GM18858 (cell line): ENCODE measurements around the gene KRTAP3-3.
"Not testable (repeated sequence)": the region's sequence is repeated elsewhere in the genome, so short reads cannot be mapped to it uniquely, and the experiment has no call there.

Experiments
- ATAC-seq: cut with Tn5 transposase; IDR thresholded peaks from one replicate; pipeline ENCODE4 v1.9.1; 2021; ENCODE audit not compliant: unreplicated experiment

The KRTAP3-3 gene

DNA sequence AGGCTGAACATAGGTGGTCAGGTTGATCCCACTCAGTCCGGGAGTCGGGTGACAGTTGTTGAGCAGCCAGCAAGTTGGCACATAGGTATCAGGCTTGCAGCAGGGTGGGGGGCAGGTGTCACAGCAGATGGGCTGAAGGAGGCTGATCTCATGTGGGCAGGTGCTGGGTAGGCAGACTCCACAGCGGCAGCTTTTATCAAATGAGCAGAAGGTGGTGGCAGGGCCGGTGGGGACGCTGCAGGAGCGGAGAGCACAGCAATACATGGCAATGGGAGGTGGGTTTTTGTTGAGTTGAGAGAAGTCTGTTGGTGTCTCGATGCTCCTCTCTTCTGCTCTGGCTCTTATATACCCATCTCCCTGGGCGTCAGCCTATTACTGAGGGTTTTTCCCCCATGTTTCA is 14.8 kb upstream of the KRTAP3-3 start, which contains the start of gene KRTAP3-1:
Gene KRTAP3-1 (minus strand): TSS at position 318 of the 400 bp plus-strand sequence. CDS start 54 bp downstream, at position 264.
- no peak for ATAC-seq

DNA sequence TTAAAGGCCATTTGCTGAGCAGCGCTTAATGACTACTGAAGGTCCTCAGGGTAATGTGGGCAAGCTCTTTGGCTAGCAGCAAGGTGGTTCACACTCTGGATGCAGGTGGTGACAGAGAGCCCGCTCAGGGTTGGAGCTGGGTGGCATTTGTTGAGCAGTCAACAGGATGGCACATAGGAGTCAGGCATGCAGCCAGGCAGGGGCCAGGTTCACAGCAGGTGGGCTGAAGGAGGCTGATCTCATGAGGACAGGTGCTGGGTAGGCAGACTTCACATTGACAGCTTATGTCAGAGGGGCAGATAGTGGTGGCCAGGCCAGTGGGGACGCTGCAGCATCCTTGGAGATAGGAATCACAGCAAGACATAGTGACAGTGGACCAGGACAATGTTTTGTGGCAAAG is 10.4 kb upstream of the KRTAP3-3 start:
- ATAC-seq = no peak

DNA sequence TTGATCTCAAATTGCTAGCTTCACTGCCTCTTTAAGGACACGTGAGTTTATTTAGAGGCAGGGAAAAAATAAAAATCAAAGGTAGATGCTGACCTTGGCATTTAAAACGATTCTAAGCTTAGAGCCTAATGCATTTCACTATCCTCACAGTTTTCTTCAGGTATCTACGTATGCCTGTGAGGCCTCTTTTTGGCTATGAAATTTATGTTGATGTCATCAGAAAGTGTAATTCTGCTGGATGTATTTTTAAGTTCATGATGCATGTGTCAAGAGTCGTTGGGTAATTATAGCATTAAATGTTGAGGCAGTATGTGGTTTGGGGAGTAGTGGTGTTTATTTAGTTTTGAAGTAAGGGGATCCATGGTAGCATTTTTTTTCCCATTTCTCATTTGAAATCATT is 10.0 kb upstream of the KRTAP3-3 start:
- ATAC-seq = no peak

DNA sequence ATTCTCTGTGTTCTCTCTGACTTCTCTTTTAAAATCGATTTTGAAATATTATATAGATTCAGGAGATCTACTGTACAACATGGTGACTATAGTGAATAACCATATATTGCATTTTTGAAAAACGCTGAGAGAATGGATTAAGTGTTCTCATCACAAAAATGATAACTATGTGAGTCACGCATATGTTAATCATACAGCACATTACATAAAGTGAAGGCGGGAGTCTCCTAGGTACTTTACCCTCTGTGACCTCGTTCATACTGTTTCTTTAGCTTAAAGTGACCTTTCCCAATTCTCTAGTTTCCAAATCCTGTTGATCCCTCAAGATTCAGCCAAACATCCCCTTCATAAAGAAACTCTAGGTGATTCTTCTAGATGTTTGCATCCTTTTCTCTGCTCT is 8.8 kb upstream of the KRTAP3-3 start:
- no peak for ATAC-seq

DNA sequence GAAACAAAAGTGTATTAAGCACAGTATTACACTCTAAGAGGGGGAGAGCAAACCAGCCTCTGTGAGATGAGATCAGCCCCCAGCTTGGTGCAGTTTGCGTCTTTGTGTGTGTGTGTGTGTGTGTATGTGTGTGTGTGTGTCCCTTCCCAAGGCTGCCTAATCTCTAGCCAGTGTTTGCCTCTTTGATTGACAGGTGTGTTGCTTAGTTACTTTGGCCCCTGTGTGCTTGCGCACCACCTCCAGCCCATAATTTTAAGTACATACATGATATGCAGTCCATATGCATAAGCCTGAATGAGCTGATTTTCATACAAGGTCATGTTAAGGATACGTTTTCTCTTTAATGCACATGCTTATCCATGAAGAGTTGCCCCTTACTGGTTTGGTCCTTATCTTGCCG is 7.8 kb upstream of the KRTAP3-3 start:
- ATAC-seq = no peak

DNA sequence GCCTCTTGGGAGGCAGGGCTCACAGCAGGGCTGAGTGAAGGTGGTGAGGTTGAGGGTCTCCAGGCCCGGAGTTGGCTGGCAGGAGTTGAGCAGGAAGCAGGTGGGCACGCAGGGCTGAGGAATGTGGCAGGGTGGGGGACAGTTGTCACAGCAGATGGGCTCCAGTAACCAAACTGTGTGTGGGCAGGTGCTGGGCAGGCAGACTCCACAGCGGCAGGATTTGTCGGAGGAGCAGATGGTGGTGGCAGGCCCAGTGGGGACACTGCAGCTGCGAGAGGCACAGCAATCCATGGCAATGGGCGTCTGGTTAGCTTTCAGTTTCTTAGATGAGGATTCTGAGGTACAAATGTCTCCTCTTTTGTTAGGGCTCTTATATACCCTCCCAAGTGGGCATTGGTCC is 5.6 kb upstream of the KRTAP3-3 start, which contains the start of gene KRTAP3-2:
Gene KRTAP3-2 (minus strand): TSS at position 344 of the 400 bp plus-strand sequence. CDS start 53 bp downstream, at position 291.
- ATAC-seq = not testable (repeated sequence)

DNA sequence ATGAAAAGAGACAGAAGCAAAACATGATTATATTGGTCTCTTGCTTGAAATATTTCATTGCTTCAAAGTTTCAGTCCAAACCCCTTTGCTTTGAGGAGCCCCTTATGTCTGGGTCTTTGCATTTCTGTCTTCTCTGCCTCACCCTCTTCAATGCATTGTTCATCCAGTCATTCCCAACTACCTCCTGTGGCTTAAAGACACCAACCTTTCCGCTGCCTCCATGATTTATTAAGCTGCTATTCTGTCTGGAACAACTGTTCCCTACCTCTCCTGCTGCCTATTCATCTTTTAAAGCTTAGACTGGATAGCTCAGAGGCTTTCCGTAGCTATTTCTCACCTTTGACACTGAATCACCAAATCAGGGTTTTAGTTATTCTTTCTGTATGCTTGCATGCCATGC is 3.4 kb upstream of the KRTAP3-3 start:
- no peak for ATAC-seq

DNA sequence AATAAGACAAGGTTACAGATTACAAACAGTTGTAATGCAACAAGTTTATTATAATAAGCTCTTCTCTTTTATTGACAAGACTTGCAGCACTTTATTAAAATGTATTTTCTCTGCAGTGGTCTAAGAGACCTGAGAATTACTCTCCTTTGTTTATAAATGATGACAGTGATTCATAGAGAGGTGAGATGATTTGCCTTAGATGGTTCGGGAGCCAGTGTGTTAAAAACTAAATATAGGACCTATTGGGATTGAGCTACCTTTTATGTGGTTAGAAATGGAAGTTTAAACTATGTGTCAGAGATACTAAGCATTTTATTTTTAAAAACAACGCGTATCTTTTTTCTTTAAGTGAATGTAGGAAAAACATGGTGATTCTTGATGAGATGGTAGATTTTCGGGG is 2.9 kb upstream of the KRTAP3-3 start:
- ATAC-seq = no peak

DNA sequence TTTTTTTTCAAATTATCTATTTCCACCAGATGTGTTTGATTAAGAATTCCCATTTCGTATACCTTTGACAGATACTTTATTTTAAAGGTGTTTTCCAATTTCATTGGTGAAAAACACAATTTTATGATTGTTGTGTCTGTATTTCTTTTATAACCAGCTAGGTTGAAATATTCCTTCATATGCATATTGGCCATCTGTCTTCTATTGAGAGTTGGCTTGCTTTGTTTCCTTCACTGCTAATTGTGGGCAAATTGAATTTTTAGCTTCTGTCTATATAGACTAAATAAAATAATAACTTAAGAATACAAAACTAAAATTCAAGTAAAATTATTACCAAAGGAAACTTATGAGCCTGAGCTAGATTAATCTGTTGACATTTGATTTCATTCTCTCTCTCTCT is 1.2 kb upstream of the KRTAP3-3 start:
- no peak for ATAC-seq

DNA sequence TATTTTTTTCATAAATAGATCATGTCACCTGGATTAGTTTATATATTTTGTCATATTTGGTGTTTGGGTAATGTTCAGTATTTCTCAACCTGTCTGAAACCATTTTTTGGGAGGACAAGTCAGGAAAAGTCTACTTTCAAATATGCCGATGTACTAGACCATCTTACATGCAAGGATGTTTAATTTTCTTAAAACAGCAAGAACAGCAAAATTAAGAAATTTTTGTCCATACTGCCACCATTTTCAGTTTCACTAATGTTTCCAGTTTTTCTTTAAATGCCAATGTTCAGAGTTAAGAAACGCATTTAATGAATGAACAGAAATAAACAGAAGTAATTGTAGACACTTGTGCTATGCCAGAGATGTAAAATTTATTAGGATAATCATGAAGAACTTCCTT is 880 bp downstream of the KRTAP3-3 start:
- ATAC-seq = no peak

DNA sequence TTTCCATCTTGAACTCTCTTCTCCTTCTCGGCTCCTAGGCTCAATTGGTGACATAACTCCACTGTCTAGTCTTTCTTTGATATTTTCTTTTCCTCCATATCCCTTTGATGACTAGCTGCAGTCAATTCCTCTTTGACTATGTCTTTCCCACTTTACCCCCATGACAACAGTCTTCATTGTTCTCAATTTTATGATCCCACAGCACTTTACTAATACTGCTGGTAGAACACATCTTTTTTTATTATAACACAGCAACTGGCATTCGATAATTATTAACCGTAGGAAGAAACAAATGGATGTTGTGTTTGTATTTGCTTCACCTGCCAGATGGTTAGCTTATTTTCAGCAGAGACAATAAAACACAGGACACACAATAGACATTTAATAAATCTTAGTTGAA is 1.3 kb downstream of the KRTAP3-3 start:
- no peak for ATAC-seq

DNA sequence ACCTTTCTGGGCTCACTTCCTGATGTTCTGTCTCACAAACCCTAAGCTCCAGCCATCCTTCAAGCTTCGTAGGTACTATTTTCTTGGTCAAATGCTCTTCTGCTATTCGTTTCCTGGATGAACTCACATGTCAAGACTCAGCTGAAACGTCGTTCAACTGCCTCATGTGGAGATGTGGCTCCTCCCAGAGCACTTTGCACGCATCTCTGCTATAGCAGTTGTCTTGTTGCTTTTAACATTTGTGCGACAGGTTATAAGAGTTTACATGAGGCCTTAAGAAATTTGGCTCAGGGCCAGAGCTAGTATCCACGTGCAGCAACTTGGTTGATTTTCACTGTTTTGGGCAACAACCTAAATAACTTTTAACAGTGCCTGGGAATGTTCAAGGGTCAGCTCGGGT is 7.0 kb downstream of the KRTAP3-3 start:
- no peak for ATAC-seq

DNA sequence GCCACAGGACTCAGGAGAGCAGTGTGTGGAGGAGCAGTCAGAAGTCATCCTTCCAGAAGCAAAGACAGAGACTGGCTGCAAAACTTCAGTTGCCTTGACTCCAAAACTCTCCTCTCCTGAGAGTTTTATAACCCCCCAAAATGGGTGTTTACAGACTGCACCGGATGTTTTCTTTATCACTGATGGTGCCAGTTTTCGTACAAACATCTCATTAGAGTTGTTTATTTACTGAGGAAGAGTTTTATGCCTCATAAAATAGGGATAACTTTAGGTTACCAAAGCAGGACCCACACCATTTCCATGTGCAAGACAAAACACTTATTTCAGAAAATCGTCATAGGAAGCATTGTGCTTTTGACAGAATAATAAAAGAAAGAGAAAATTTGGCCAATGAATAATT is 9.7 kb downstream of the KRTAP3-3 start, which contains the start of gene KRT40:
Gene KRT40 (minus strand): TSS at position 101 of the 400 bp plus-strand sequence. CDS start 53 bp downstream, at position 48.
- no peak for ATAC-seq

DNA sequence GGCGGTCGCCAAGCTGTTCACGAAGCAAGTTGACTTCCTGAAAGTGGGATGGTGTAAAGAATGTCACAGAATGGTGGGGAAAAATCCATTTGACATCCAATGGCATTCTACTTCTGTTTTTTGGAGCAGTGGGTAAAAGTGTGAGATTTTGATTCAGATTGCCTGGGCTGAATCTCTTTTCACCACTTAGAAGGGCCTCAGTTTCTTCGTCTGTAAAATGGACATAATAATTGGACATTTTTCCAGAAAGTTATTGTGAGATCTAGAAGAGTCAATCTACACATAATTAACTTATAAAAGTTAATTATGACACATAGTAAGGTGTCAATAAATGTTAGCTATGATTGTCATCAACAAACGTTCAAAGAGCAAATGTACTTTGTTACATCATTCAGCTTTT is 12.8 kb downstream of the KRTAP3-3 start:
- no peak for ATAC-seq

DNA sequence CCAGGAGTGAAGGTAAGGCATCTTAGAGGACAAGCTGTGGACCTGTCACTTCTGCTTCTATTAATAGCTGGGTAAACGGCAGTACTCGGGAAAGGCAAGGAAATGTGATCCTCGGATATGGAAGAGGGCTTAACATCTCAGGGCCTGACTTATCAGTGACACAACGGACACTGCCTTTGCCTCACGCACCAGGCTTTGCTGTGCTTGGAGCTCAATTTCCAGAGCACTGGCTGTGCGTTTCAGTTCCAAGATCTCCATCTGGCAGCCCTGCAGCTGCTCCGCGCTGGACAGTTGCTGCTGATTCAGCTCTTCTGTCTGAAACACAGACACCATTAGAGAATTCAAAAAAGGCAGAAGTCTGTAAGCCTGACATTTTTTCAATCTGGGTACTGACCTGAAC is 13.4 kb downstream of the KRTAP3-3 start:
- ATAC-seq = no peak

DNA sequence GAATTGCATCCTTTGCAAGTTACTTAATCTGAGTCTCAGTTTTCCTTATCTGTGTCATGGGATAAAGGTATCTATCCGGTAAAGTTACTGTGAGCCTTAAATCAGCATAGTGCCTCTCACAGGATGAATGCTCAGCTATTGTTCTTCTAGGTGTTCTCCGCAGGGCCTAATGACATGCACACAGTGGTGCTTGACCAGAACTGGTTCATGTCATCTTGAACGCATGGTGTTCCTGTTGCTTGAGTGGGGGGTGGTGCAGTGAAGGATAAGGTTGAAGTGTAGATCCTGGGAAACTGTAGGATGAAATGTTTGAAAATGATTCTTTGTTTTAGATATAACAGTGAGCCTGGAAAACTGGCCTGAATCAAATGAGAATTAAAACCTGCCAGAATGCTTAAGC is 13.8 kb downstream of the KRTAP3-3 start:
- ATAC-seq = no peak

DNA sequence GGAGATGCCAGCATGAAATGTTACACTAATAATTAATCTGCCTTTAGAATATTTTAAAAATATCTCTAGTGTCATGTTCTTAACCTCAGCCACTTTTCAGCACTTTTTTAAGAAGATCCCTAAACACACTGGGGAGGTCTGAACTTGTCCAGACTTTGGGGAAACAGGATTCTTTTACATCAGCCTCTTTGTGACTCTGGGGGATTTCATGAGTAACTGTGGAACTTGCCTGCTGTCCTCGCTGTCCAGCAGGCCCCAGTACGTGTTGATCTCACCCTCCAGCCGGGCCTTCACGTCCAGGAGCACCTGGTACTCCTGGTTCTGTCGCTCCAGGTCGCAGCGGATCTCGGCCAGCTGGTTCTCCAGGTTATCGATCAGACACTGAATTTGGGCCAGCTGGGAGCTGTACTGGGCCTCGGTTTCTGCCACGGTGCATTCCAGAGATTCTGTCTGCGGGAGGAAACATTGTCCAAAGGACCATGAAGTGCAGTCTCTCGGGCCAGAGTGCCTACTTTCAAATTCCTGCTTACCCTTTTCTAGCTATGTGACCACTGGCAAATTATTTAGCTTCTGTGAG is 15.3 kb downstream of the KRTAP3-3 start:
- no peak for ATAC-seq

DNA sequence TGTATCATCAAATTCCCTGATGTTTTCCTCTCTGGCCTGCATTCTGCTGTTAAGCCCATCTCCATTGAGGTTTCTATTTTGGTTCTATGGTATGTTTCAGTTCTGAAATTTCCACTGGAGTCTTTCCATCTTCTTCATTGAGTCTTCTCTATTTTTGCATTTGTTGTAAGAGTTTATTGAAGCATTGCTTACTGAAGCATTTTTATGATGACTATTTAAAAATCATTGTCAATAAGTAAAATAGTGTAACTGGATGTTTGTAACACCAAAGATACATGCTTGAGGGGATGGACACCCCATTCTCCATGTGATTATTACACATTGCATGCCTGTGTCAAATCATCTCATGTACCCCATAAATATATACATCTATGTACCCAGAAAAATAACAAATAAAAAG is 18.4 kb downstream of the KRTAP3-3 start:
- ATAC-seq = no peak

DNA sequence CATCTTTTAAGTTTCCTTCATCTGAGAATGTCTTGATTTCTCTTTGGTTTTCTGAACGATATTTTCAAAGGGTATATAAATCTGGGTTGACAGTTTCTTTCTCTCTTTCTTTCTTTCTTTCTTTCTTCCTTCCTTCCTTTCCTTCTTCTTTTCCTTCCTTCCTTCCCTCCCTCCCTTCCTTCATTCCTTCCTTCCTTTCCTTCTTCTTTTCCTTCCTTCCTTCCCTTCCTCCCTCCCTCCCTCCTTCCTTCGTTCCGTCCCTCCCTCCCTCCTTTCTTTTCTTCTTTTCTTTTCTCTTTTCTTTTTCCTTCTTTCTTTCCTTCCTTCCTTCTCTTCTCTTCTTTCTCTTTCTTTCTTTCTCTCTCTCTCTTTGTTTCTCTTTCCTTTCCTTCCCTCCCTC is 19.6 kb downstream of the KRTAP3-3 start:
- no peak for ATAC-seq

DNA sequence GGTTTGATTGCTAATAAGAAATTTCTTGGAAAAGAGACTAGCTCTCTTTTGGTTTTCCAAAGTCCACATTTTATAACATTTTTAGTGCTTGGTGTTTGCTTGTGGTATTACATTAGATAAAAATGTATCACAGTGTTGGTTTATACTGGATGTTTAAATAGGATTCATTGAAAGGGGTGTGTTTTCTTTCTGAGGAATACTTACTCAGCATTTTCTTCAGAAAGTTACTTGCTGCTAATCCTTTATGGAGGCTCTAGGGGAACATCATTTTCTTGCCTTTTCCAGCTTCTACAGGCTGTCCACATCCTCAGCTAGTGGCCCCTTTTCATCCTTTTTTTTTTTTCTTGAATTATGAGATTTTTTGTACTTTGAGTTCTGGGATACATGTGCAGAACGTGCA is 26.4 kb downstream of the KRTAP3-3 start:
- no peak for ATAC-seq

DNA sequence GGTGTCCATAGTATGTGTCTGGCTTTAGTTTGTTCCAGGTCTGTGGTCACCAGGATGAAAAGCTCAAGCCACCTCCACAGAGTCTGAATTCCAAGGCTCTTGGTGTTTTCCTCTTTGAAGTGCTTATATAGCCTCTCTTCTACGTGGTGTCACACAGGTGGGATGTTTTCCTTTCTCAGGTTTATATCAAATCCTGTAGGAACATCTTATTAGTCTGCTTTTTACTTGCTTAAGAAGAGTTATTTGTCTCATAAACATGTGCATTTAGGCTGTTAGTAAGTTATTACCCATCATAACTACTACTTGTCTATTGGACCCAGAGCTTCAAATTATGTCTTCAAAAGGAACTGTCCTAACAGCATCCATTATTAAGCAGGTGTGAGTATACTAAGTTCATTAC is 27.1 kb downstream of the KRTAP3-3 start, which contains the start of gene KRT39:
Gene KRT39 (minus strand): TSS at position 101 of the 400 bp plus-strand sequence. CDS start 92 bp downstream, at position 9.
- ATAC-seq = no peak

DNA sequence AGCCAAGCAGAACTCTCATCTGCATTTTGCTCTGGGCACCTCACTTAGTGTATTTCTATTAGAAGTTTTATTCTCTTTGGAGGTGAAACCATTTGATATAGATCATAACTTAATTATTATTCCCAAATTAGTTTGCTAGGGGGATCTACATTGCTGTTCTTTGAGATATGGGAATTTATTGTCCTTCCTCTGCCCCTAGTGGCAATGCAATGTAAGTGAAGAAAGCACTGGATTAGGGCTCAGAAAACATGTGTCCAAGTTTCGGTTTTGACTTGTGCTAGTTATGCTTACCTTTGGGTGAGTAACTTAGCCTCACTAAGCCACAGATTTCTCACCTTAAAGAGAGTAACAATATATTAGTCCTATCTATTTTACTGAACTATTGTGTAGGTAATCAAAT is 30.1 kb downstream of the KRTAP3-3 start:
- ATAC-seq = no peak

DNA sequence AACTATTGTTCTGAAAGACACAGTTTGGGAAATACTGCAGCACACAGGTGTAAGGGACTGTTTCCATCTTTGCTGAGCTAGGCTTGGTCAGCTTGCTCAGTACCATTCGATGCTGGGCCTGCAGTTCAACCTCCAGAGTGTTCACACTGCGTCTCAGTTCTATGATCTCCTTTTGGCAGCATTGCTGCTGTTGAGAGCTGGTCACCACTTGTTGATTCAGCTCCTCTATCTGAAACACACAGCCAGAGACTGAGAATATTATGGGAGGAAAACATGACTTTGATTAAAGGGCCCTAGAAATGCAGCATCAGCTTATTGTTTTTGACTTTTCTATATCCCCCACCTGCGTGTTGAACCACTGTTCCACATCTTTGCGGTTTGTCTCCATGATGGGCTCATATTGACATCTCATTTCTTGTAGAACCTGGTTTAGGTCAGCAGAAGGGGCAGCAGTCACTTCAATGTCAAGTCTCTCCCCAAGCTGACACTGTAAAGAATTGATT is 31.9 kb downstream of the KRTAP3-3 start:
- no peak for ATAC-seq
